KMS-11 (cell line): ENCODE results near the gene DAZAP1.
"Not testable (repeated sequence)": the region's sequence is repeated elsewhere in the genome, so short reads cannot be mapped to it uniquely, and the experiment has no call there.

ENCODE experiments used
- H2AFZ ChIP-seq: fragments of 200-600 bp; sonication (generic); 2 replicates; pipeline ENCODE4 v1.6.1; 2016; ENCODE audit warnings: antibody characterized with exemption, mixed run types, low read depth
- H3K27ac ChIP-seq: fragments of 200-600 bp; sonication (generic); 2 replicates; pipeline ENCODE4 v1.6.1; 2016; ENCODE audit warnings: mild to moderate bottlenecking, mixed run types
- H3K27me3 ChIP-seq: fragments of 200-600 bp; sonication (generic); 2 replicates; pipeline ENCODE4 v1.6.1; 2017; ENCODE audit warnings: mild to moderate bottlenecking, low read depth, mixed run types, moderate library complexity; ENCODE audit not compliant: insufficient read depth
- H3K36me3 ChIP-seq: fragments of 200-600 bp; sonication (generic); 2 replicates; pipeline ENCODE4 v1.6.1; 2017; ENCODE audit warnings: mild to moderate bottlenecking, mixed run types; ENCODE audit not compliant: insufficient read depth
- H3K4me1 ChIP-seq: fragments of 200-600 bp; sonication (generic); 2 replicates; pipeline ENCODE4 v1.6.1; 2016; ENCODE audit warnings: mild to moderate bottlenecking, low read depth, mixed run types; ENCODE audit not compliant: poor library complexity, severe bottlenecking
- H3K4me2 ChIP-seq: fragments of 200-600 bp; sonication (generic); 2 replicates; pipeline ENCODE4 v1.7.0; 2016; ENCODE audit warnings: mild to moderate bottlenecking, mixed run types
- H3K4me3 ChIP-seq: fragments of 200-600 bp; sonication (generic); IDR thresholded peaks from 2 replicates; pipeline ENCODE4 v1.6.1; 2017; ENCODE audit warnings: low read depth, low read length, mixed read lengths; ENCODE audit not compliant: insufficient read depth
- H3K79me2 ChIP-seq: fragments of 200-600 bp; sonication (generic); 2 replicates; pipeline ENCODE4 v1.6.1; 2016; ENCODE audit warnings: low read depth, mixed run types; ENCODE audit not compliant: insufficient read depth
- H3K9ac ChIP-seq: fragments of 200-600 bp; sonication (generic); 2 replicates; pipeline ENCODE4 v1.6.1; 2016; ENCODE audit warnings: mild to moderate bottlenecking, mixed run types
- H4K20me1 ChIP-seq: fragments of 200-600 bp; sonication (generic); 2 replicates; pipeline ENCODE4 v1.6.1; 2016; ENCODE audit warnings: mild to moderate bottlenecking, mixed run types; ENCODE audit not compliant: insufficient read depth
- TF ChIP-seq, protein P1 (sequence below): fragments of 200-600 bp; sonication (generic); conservative IDR thresholded peaks from 2 replicates; pipeline ENCODE4 v1.6.1; 2017; ENCODE audit warnings: low read depth, mild to moderate bottlenecking, antibody characterized with exemption, low read length, moderate library complexity, mixed read lengths

Gene DAZAP1

DNA sequence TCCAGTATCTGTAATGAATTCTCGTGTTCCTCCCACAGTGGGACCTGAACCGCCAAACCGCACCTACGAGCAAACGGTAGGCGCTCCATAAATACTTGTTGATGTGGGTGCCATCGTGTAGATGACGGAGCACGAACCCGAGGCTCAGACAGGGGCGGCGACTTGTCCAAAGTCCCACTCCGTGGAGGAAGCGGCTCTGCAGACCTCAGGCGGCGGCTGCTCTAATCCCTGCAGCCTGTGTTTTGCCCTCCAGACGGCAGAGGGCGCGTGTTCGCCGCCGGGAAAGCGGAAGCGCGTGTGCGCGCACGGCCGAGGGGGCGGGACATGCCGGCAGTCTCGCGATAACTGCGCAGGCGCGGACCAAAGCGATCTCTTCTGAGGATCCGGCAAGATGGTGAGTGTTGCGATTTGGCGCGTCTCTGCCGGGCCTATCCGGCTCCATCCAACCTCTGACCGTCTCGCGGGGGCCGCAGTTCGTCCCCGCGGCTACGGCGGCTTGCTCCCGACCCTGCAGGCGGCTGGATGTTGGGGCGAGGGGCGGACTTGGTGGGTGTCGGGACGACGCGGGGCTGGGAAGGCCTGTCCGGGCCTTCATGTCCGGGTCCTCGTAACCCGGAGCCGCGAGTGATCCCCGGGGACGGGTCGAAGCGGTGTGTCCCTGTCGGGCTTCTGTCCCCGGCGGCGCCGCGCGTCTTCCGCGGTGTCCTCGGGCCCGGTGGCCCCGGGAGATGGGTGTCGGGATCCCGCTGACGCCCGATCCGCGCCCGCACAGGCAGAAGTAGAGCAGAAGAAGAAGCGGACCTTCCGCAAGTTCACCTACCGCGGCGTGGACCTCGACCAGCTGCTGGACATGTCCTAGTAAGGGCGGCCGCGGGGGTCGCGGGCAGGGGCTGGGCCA is 30.9 kb downstream of the DAZAP1 start, which contains the start of gene RPS15:
RPS15 (plus strand) TSS at position 362 of the 898 bp plus-strand sequence; CDS start at position 392, 30 bp downstream.
- Histone ChIP-seq H3K79me2 (peaks cover 24% of the 10 kb centered on the region), H3K4me1 (peaks cover 16% of the 10 kb centered on the region), H4K20me1 (peaks cover 9% of the 10 kb centered on the region), H3K9ac (peak within 1 kb of the TSS; percentile 93), H3K27ac (peak within 1 kb of the TSS; percentile 82), H2AFZ (0 out of 2 replicates have a peak within 1 kb of the TSS, but pooled peaks have one; percentile 4), H3K4me2 (peak within 1 kb of the TSS; percentile 58), H3K36me3 (peaks cover 11% of the 10 kb centered on the region; the same call in 1 of the 2 replicates), H3K27me3 (no peaks in the 10 kb centered on the region), H3K4me3 (no peak within 1 kb of the TSS)
- TF ChIP-seq, protein P1, sequence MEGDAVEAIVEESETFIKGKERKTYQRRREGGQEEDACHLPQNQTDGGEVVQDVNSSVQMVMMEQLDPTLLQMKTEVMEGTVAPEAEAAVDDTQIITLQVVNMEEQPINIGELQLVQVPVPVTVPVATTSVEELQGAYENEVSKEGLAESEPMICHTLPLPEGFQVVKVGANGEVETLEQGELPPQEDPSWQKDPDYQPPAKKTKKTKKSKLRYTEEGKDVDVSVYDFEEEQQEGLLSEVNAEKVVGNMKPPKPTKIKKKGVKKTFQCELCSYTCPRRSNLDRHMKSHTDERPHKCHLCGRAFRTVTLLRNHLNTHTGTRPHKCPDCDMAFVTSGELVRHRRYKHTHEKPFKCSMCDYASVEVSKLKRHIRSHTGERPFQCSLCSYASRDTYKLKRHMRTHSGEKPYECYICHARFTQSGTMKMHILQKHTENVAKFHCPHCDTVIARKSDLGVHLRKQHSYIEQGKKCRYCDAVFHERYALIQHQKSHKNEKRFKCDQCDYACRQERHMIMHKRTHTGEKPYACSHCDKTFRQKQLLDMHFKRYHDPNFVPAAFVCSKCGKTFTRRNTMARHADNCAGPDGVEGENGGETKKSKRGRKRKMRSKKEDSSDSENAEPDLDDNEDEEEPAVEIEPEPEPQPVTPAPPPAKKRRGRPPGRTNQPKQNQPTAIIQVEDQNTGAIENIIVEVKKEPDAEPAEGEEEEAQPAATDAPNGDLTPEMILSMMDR: peak; percentile 60; the same call in 1 of the 2 replicates

- Histone ChIP-seq H3K9ac (peak overlapping the region; percentile 93), H3K4me1 (peaks cover 17% of the 10 kb centered on the region), H3K36me3 (peaks cover 11% of the 10 kb centered on the region; the same call in 1 of the 2 replicates), H3K27me3 (no peaks in the 10 kb centered on the region), H4K20me1 (peaks cover 9% of the 10 kb centered on the region), H3K4me2 (peak overlapping the region; percentile 58), H3K4me3 (no peak overlapping the region), H3K79me2 (peaks cover 24% of the 10 kb centered on the region), H3K27ac (peak overlapping the region; percentile 82), H2AFZ (no peak overlapping the region)
- TF ChIP-seq, protein P1: no peak
Measured at GRCh38 chr19:1438933-1439354, 31.6 kb downstream of the DAZAP1 start.

DNA sequence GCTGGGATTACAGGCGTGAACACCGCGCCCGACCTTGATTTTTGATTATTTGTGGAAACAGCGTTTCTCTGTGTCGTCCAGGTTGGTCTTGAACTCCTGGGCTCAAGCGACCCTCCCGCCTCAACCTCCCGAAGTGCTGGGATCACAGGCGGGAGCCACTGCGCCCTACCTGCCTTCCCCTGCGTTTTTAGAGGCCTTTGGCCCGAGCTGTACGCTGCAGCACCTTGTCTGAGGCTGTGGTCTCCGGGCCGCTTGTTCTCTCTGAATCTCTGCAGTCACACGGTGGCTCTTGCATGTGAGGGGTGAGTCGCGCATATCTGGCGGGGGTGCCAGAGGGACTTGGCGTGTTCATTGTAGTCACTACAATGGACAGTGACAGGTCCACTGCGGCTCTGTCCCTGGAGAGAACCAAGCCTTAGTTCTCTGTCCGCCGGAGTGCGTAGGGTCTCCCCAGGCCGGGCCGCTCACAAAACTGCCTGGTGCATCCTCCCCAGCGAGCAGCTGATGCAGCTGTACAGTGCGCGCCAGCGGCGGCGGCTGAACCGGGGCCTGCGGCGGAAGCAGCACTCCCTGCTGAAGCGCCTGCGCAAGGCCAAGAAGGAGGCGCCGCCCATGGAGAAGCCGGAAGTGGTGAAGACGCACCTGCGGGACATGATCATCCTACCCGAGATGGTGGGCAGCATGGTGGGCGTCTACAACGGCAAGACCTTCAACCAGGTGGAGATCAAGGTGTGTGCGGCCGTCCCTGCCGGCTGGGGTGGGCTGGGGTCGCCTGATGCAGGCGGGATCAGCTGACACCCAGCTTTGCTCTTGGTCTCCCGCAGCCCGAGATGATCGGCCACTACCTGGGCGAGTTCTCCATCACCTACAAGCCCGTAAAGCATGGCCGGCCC is 32.4 kb downstream of the DAZAP1 start:
- not testable (repeated sequence) for H2AFZ ChIP-seq, H3K27ac ChIP-seq, H3K4me3 ChIP-seq, H4K20me1 ChIP-seq, H3K27me3 ChIP-seq
- Histone ChIP-seq H3K36me3 (peaks cover 11% of the 10 kb centered on the region; the same call in 1 of the 2 replicates), H3K79me2 (peaks cover 24% of the 10 kb centered on the region), H3K4me1 (peaks cover 20% of the 10 kb centered on the region), H3K9ac (peak overlapping the region; percentile 93; the same call in 1 of the 2 replicates), H3K4me2 (peak overlapping the region; percentile 58)

- Histone ChIP-seq H3K36me3 (peaks cover 11% of the 10 kb centered on the region; the same call in 1 of the 2 replicates), H3K9ac (no peak overlapping the region), H3K4me3 (no peak overlapping the region), H3K27me3 (no peaks in the 10 kb centered on the region; the same call in 1 of the 2 replicates), H4K20me1 (peaks cover 9% of the 10 kb centered on the region), H2AFZ (no peak overlapping the region), H3K79me2 (peaks cover 24% of the 10 kb centered on the region), H3K4me2 (no peak overlapping the region; the same call in 1 of the 2 replicates), H3K4me1 (peaks cover 22% of the 10 kb centered on the region), H3K27ac (no peak overlapping the region)
- TF ChIP-seq, protein P1: no peak
Measured at GRCh38 chr19:1440418-1440801, 33.0 kb downstream of the DAZAP1 start.
